ENCODE results near the gene CLEC19A. TPM values are rescaled to one million over a fixed set of nuclear protein-coding genes. Genes with fewer than 3 reads are reported as not detected.

The CLEC19A gene
- total RNA-seq, 1 experiment from 2014 or later: not detected

DNA sequence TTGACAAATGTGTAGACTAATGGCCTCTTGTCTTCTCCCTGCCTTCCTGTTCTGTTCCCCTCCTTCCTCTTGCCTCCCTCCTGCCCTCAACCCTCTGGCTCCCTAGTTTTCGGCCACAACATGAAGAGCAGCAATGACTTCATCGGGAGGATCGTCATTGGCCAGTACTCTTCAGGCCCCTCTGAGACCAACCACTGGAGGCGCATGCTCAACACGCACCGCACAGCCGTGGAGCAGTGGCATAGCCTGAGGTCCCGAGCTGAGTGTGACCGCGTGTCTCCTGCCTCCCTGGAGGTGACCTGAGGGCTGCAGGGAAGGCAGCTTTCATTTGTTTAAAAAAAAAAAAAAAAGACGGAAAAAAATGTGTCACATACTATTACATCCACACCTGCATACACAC is 18.8 kb upstream of the CLEC19A start:
- Histone ChIP-seq H3K27ac (no peak overlapping the region), H3K4me1 (no peaks in the 10 kb centered on the region), H3K27me3 (no peaks in the 10 kb centered on the region), H3K36me3 (no peaks in the 10 kb centered on the region), H3K4me3 (no peak overlapping the region), H3K9me3 (replicated peaks) (no peaks in the 10 kb centered on the region)
- DNase-seq: no peak

- Histone ChIP-seq H3K9me3 (replicated peaks) (no peaks in the 10 kb centered on the region), H3K4me3 (no peak overlapping the region), H3K27me3 (no peaks in the 10 kb centered on the region), H3K36me3 (no peaks in the 10 kb centered on the region), H3K27ac (no peak overlapping the region), H3K4me1 (no peaks in the 10 kb centered on the region)
- no peak for DNase-seq
These were observed 16.4 kb upstream of the CLEC19A start for GRCh38 chr16:19269098-19269497.

DNA sequence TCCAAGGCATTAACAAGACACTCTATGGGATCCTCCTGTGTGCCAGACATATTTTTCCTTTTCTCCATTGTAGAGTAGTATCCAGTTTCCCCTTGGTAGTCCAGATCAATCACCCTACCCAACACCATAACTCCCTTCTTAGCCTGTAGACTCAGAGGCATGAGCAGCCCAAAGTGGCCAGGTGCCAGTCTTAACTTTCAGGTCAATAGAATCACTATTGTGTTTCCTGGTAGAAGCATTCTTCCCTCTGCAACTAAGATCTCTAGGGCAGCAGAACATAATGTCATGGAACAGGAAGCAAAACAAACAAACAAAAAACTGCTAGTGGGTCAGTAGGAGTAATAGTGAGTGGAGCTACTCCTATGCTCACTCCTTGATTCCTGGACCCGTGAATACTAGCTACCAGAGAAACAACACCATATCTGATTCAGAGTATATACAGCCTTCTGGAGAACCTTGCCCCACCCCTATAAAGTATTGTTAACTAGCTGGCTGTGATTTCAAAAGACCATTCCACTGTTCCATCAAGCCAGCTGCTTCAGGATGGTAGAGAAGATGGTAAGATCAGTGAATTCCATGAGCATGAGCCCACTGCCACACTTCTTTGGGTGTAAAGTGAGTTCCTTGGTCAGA is 11.2 kb upstream of the CLEC19A start:
- Histone ChIP-seq H3K36me3 (no peaks in the 10 kb centered on the region), H3K9me3 (replicated peaks) (no peaks in the 10 kb centered on the region), H3K27me3 (no peaks in the 10 kb centered on the region), H3K4me1 (no peaks in the 10 kb centered on the region), H3K27ac (no peak overlapping the region), H3K4me3 (no peak overlapping the region)
- DNase-seq: no peak

DNA sequence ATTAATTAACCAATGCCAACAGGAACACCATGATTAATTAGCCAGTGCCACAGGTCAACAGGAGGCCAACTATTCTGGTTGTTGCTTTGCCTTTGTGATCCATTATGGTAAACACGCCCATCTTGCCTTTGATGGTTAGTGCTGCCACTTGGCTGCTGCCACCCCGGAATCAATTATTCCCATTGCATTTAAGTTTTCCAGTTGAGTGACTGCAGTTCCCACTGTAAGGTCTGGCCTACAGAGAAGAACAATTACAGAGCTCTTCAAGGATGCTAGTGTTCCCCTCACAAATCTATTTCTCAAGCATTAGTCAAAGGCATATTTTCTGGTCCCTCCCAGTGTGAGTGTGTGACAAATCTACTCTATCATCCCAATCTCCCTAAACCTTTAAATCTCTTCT is 7.1 kb upstream of the CLEC19A start:
- Histone ChIP-seq H3K9me3 (replicated peaks) (no peaks in the 10 kb centered on the region), H3K4me1 (no peaks in the 10 kb centered on the region), H3K27ac (no peak overlapping the region), H3K36me3 (no peaks in the 10 kb centered on the region), H3K4me3 (no peak overlapping the region), H3K27me3 (no peaks in the 10 kb centered on the region)
- DNase-seq: no peak

DNA sequence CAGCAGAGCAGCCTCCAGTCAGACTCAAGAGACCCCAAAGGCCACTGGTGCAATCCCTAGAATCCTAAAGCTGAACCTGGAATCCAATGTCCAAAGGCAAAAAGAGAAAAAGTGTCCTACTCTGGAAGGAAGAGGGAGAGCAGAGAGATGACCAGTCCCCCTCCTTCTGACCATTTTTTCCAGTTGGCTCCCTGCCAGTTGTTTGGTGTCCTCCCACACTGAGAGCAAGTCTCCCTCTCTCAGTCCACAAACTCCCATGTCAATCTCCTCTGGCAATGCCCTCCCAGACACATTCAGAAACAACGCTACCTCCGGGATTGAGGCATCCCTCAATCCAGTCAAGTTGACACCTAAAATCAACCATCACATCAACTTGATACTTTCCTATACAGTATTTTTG is 4.3 kb upstream of the CLEC19A start:
- no peaks in the 10 kb centered on the region for H3K4me1 ChIP-seq
- H3K4me3 ChIP-seq: no peak overlapping the region
- no peaks in the 10 kb centered on the region for H3K27me3 ChIP-seq
- H3K27ac ChIP-seq: no peak overlapping the region
- no peaks in the 10 kb centered on the region for H3K36me3 ChIP-seq
- no peak for DNase-seq
- no peaks in the 10 kb centered on the region for H3K9me3 ChIP-seq (replicated peaks)

DNA sequence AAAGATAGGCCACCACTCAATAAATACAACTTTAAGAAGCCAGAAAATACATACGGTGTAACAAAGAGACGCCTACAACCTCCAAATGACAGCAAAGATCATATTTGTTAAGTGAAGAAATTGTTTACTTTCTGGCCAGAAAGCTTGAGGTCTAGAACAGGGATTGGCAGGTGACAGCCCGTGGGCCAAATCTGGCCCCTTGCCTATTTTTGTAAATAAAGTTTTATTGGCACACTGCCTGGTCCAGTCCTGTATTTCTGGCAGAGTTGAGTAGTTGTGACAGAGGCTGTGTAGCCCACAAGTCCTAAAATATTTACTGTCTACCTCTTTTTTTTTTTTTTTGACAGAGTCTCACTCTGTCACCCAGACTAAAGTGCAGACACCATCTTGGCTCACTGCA is 3.4 kb upstream of the CLEC19A start:
- H3K36me3 ChIP-seq: no peaks in the 10 kb centered on the region

GRCh38 chr16:19283637-19284036 is 1.9 kb upstream of the CLEC19A start:
- Histone ChIP-seq H3K9me3 (replicated peaks) (no peaks in the 10 kb centered on the region), H3K27ac (no peak overlapping the region), H3K4me3 (no peak overlapping the region), H3K4me1 (no peaks in the 10 kb centered on the region), H3K36me3 (no peaks in the 10 kb centered on the region), H3K27me3 (no peaks in the 10 kb centered on the region)
- DNase-seq: no peak

More for the DNA sequence above, 3.4 kb upstream of the CLEC19A start:
- Histone ChIP-seq H3K4me1 (no peaks in the 10 kb centered on the region), H3K9me3 (replicated peaks) (no peaks in the 10 kb centered on the region), H3K4me3 (no peak overlapping the region), H3K27ac (no peak overlapping the region), H3K27me3 (no peaks in the 10 kb centered on the region)
- no peak for DNase-seq

DNA sequence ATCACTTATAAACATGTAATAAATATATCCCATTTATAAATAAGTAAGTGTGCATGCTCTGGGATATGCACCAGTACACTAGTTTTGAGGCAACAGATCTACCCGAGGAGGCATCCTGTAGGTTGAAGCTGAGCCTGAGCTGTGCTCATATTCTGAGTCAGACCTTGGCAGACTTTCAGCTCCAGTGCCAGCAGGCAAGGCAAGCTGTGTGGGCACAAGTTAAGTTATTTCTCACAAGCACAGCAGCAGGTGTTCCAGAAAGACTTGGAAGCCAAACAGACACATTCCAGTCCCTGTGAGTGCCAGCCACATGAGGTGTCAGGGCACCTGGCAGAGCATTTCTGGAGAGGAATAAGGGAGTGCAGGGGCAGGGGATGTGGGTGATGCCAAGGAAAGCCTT is 1.3 kb upstream of the CLEC19A start:
- H3K4me1 ChIP-seq: no peaks in the 10 kb centered on the region
- H3K36me3 ChIP-seq: no peaks in the 10 kb centered on the region
- H3K4me3 ChIP-seq: no peak overlapping the region
- no peaks in the 10 kb centered on the region for H3K9me3 ChIP-seq (replicated peaks)
- peak in 1 of 2 experiments; percentile 8 for DNase-seq
- no peaks in the 10 kb centered on the region for H3K27me3 ChIP-seq
- no peak overlapping the region for H3K27ac ChIP-seq

GRCh38 chr16:19286827-19287226 is 1.3 kb downstream of the CLEC19A start:
- H3K27me3 ChIP-seq: no peaks in the 10 kb centered on the region
- DNase-seq: no peak
- H3K4me1 ChIP-seq: no peaks in the 10 kb centered on the region
- no peaks in the 10 kb centered on the region for H3K36me3 ChIP-seq
- no peak overlapping the region for H3K4me3 ChIP-seq
- H3K9me3 ChIP-seq (replicated peaks): no peaks in the 10 kb centered on the region
- H3K27ac ChIP-seq: no peak overlapping the region

GRCh38 chr16:19287241-19287640 is 1.7 kb downstream of the CLEC19A start:
- Histone ChIP-seq H3K27ac (no peak overlapping the region), H3K27me3 (no peaks in the 10 kb centered on the region), H3K9me3 (replicated peaks) (no peaks in the 10 kb centered on the region), H3K36me3 (no peaks in the 10 kb centered on the region), H3K4me3 (no peak overlapping the region), H3K4me1 (no peaks in the 10 kb centered on the region)
- DNase-seq: no peak

- H3K4me1 ChIP-seq: no peaks in the 10 kb centered on the region
- no peak overlapping the region for H3K27ac ChIP-seq
- DNase-seq: peak in 1 of 2 experiments; percentile 14
- H3K36me3 ChIP-seq: no peaks in the 10 kb centered on the region
- no peaks in the 10 kb centered on the region for H3K27me3 ChIP-seq
- no peak overlapping the region for H3K4me3 ChIP-seq
- no peaks in the 10 kb centered on the region for H3K9me3 ChIP-seq (replicated peaks)
These were observed 3.6 kb downstream of the CLEC19A start for GRCh38 chr16:19288872-19289799.

GRCh38 chr16:19289811-19290485 is 4.4 kb downstream of the CLEC19A start:
- Histone ChIP-seq H3K27me3 (no peaks in the 10 kb centered on the region), H3K36me3 (no peaks in the 10 kb centered on the region), H3K4me1 (no peaks in the 10 kb centered on the region), H3K9me3 (replicated peaks) (no peaks in the 10 kb centered on the region), H3K4me3 (no peak overlapping the region), H3K27ac (no peak overlapping the region)
- peak; percentile 15 to 34 for DNase-seq

- Histone ChIP-seq H3K4me1 (no peaks in the 10 kb centered on the region), H3K27me3 (no peaks in the 10 kb centered on the region), H3K9me3 (replicated peaks) (no peaks in the 10 kb centered on the region), H3K36me3 (no peaks in the 10 kb centered on the region), H3K27ac (no peak overlapping the region), H3K4me3 (no peak overlapping the region)
- DNase-seq: no peak
These were observed 5.3 kb downstream of the CLEC19A start for GRCh38 chr16:19290860-19291259.

GRCh38 chr16:19291475-19291874 is 5.9 kb downstream of the CLEC19A start:
- H3K27ac ChIP-seq: no peak overlapping the region
- H3K27me3 ChIP-seq: no peaks in the 10 kb centered on the region
- H3K9me3 ChIP-seq (replicated peaks): no peaks in the 10 kb centered on the region
- no peak for DNase-seq
- H3K4me3 ChIP-seq: no peak overlapping the region
- no peaks in the 10 kb centered on the region for H3K36me3 ChIP-seq
- no peaks in the 10 kb centered on the region for H3K4me1 ChIP-seq

DNA sequence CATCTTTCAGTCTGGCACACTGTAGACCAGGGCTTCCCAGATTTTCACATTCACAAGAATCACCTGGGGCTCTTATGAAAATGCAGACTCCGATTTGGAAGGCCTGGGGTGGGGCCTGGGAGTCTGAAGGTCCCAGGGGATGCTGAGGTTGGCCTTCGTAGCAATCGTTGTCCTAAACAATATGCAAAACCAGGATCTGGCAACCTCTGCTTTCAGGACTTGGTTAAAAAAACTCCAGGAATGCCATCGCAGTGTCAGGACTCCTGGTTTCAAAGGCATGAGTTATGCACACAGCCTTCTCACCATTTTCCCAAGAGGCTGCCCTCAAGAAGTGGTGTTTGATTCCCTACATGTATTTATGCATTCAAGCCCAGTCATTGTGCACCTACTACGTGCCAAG is 6.7 kb downstream of the CLEC19A start:
- no peak overlapping the region for H3K27ac ChIP-seq
- no peaks in the 10 kb centered on the region for H3K4me1 ChIP-seq
- no peaks in the 10 kb centered on the region for H3K9me3 ChIP-seq (replicated peaks)
- H3K4me3 ChIP-seq: no peak overlapping the region
- H3K27me3 ChIP-seq: no peaks in the 10 kb centered on the region
- H3K36me3 ChIP-seq: no peaks in the 10 kb centered on the region
- no peak for DNase-seq

Data from SJCRH30 (cell line).